HG03575 (cell line): Measurements from ENCODE around the gene RAB40B.
"Not testable (repeated sequence)": the region's sequence is repeated elsewhere in the genome, so short reads cannot be mapped to it uniquely, and the experiment has no call there.

Experiments used
- ATAC-seq: cut with Tn5 transposase; IDR thresholded peaks from one replicate; pipeline ENCODE4 v1.9.1; 2021; ENCODE audit not compliant: unreplicated experiment, insufficient number of reproducible peaks, low FRiP score; ENCODE audit errors: extremely low read depth

The RAB40B gene

GRCh38 chr17:82658331-82658730 is 40.2 kb downstream of the RAB40B start:
- ATAC-seq: no peak

GRCh38 chr17:82657926-82658325 is 40.6 kb downstream of the RAB40B start:
- ATAC-seq: no peak

- ATAC-seq: no peak
These were observed 42.2 kb downstream of the RAB40B start for GRCh38 chr17:82656266-82656665.

DNA sequence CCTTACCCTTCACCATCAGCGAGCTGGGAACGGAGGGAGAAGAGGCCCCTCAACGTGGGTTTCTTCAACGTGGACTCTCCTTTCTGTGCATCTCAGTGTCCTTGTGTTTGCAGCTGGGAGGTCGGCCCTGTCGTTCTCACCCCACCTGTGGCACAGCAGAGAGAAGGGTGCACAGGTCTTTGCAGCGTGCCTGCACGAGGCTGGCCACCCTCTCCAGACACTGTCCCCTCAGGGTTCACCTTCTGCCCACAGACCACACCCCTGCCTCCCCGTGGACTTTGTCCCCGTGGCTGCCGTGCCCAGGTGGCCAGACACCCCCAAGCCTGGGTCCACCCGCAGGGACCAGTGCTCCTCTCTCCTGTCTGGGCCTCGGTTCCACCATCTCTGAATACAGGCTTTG is 43.0 kb downstream of the RAB40B start:
- ATAC-seq: no peak

DNA sequence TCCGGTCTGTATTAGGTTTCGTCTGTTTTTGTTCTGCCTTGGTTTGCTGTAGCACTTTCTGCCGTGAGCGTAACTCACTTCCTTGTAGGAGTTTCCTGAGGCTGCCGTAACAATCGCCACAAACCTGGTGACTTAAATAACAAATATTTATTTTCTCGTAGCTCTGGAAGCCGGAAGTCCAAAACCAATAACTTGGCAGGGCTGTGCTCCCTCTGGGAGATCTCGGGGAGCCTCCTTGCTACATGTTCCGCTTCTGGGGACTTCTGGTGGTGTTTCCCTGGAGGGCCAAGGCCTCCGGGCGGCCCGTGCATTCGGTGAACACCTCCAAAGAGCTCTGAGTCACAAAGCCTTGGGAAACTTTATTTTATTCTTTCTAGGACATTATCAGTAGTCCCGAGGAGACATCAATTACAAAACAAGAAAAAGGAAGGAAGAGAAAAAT is 43.4 kb downstream of the RAB40B start:
- ATAC-seq: no peak

DNA sequence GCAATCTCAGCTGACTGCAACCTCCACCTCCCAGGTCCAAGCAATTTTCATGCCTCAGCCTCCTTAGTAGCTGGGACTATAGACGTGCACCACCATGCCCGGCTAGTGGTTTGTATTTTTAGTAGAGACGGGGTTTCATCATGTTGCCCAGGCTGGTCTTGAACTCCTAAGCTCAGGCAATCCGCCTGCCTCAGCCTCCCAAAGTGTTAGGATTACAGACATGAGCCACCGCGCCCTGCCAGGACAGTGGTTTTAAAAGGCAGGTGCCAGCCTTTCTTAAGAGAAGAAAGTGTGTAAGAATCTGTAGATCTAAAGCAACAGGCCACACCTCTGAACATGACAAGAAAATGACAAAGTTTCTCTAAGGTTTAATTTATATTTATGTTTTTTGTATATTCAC is 43.9 kb downstream of the RAB40B start:
- not testable (repeated sequence) for ATAC-seq

DNA sequence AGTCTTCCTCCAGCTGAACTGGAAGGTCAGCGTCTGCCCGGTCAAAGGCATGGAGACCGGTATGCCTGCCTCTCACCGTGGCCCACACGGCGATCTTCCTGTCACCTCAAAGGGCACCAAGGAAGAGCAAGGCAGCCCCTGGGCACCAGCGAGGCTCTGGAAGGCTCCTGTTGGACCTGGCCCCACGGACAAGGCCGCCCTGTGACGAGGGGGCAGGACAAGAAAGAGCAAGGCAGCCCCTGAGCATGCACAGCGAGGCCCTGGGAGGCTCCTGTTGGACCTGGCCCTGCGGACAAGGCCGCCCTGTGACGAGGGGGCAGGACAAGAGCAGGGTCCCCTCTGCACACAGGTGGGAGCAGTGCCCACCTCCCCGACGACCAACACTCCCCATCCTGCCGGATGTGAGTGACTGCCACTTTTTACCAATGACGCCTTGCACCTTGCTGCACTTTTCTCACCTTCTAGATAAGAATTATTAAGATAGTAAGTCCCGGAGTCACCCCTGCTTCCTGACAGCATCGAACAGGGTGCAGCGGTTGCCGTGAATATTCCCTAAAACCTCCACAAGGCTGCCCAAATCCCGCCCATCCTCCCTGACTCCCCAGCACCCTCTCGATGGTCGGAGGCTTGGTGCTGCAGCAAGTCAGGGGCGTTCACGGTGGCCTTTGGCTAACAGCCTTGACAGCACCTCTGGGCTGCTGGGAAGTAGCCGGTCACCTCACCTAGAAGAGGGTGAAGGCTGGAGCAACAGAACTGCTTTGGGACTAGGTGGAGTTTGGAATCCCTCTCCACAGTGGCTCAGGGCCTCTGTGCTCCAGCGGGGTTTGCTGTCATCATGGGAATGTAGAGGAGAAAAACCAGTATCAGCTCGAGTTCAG is 44.6 kb downstream of the RAB40B start:
- ATAC-seq: no peak

DNA sequence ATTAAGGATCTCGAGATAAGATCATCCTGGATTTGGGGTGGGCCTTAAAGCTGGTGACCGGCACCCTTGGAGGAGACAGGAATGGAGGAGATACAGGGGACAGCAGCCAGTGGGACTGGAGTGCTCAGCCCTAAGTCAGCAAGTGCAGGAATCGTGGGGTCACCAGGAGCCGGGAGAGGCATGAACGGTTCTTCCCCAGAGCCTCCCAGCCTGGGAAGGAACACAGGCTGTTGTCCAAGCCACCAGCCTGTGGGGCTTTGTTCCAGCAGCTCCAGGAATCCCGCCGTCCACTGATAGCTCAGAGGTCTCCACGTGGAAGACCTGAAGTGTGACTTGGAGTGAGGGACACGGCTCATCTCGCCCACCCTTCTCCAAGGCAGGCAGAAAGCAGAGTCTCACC is 47.8 kb downstream of the RAB40B start:
- no peak for ATAC-seq

DNA sequence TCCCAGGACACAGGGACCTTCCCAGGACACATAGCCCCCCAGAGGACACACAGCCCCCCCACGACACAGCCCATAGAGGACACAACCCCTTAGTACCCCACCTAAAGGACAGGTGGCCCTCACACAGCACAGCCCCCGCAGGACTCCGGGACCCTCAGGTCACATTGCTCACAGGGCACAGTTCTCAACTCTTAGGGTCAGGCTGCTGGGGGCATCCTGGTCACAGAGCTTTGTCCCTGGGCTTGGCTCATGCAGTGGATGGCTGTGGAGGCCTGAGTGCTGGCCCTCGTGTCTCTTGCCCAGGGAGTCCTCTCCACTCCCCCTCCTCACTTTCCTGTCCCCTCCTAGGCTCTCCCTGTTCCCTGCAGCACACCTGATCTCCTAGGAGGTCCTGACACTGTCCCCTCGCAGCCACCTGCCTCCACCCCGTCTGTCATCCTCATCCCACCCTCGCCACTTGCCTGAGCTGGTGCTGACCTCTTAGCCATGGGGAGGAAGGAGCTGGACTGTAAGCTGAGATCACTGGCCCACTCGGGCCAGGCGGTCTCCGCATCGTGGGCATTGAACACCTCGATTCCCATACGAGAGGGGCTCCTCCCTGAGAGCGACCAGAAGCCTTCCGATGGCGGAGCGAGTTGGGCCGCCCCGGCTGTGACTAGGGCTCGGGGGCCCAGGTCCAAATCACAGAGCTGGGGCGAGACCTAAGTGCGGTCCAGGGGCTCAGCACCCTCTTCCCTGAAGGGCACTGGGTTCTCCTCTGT is 48.8 kb downstream of the RAB40B start:
- no peak for ATAC-seq

DNA sequence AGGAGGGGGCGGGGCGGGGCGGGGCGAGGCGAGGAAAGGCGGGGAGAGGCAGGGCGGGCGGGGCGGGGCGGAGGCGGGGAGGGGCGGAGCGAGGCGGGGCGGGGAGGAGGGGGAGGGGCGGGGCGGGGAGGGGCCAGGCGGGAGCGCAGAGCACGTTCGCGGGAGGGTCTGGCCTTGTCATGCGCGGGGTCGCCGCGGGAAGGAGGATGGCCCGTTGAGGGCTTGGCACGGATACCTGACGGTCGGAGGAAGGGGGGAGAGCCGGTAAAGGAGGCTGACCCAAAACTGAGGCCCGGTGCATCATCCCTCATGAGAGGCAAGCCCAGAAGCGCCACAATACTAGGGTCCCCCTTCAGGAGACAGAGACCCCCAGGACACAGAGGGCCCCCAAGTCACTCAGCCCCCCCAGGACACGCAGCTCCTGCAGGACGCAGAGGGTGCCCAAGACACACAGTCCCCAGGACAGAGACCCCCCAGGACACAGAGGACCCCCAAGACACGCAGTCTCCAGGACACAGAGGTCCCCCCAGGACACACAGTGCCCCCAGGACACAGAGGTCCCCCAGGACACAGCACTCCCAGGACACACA is 49.7 kb downstream of the RAB40B start:
- ATAC-seq: no peak

GRCh38 chr17:82648165-82648668 is 50.3 kb downstream of the RAB40B start, which contains the start of gene WDR45B:
Gene WDR45B (minus strand): TSS chr17:82648444. CDS start chr17:82648340, 104 bp downstream.
- ATAC-seq: no peak

DNA sequence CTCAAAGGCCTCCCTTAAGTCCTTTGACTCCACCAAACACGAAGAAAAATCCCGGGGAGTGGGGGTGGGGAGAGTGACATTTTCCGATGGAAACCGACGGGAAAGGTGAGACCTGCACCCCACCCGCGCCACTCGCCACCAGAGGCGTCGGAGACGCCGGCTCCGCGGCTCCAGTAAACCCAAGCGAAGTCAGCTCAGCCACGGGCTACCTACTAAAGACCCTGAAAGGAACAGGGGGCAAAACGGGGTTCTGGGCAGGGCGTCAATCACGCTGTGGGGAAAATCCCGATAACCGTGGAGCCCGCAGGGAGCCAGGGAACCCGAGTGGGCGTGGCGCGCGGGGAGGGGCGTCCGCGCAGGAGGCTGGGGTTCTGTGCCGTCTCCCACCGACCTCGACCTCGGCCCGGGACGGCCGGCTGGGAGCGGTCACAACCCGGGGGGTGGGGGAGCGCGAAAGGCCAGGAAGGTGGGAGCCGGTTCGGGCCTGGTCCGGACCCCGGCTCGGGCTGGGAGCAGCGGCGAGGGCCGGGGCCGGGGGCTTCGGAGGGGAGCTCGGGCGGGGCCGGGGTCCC is 50.8 kb downstream of the RAB40B start:
- ATAC-seq: no peak

DNA sequence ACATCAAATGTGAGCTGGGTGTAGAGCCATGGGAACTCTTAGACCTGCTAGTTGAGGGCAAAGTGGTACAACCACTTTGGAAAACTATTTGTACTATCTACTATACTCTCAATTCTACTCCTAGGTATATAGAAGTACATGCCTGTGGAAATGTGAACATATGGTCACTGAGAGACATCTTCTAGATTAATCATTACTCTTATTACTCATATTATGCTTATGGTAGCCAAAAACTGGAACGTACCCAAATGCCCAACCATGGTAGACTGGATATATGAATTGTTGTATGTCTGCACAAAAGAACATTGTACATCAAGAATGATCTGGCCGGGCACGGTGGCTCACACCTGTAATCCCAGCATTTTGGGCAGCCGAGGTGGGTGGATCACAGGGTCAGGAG is 53.0 kb downstream of the RAB40B start:
- no peak for ATAC-seq

DNA sequence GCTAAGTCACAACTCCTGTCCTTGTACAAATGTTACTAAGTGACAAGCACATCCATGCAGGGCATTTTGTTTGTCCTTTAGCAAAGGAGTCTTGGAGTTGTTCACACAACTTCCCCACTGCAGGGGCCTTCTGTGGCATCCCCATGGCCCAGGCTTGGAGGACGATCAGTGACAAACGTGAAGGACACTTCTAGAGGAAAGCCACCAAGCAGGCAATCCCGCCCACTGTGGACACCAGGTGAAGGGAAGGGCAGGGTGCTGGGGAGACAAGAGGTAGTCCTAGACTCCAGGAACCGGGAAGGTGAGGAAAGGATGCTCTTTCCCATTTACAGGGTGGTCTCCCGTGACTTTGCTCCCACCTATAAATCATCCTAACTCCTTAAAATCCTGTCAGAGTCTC is 54.4 kb downstream of the RAB40B start:
- ATAC-seq: no peak

- ATAC-seq: no peak
These were observed 56.5 kb downstream of the RAB40B start for GRCh38 chr17:82642022-82642421.

GRCh38 chr17:82640036-82640435 is 58.5 kb downstream of the RAB40B start:
- no peak for ATAC-seq

GRCh38 chr17:82639628-82640027 is 58.9 kb downstream of the RAB40B start:
- ATAC-seq: no peak

GRCh38 chr17:82638183-82638773 is 60.2 kb downstream of the RAB40B start:
- ATAC-seq: no peak
